Stimulated activated CD4-positive, alpha-beta T cell treated with anti-CD3 and anti-CD28 coated beads, Interleukin-1b, Interleukin-23, amount 100 ng/mL, for 24 hours (primary cell): ENCODE data around the gene ATG7.

Experiments
- DNase-seq, 4 experiments: peaks; one replicate each; pipeline ENCODE4 v3.0.0-alpha.2; 2020; ENCODE audit warnings: low read depth in 4 of 4, low spot score in 1 of 4

ATG7 gene

GRCh38 chr3:11271986-11272904, at the start of gene ATG7:
ATG7 (plus strand) TSS chr3:11272397; CDS start chr3:11298696, 26,299 bp downstream.
- DNase-seq: peak; percentile 94 to 96 (median 94)

- no peak for DNase-seq
These were observed 48.2 kb upstream of the ATG7 start for GRCh38 chr3:11224010-11224409.

GRCh38 chr3:11224870-11225229, 47.3 kb upstream of the ATG7 start:
- DNase-seq: no peak

GRCh38 chr3:11226042-11226370, 46.2 kb upstream of the ATG7 start:
- DNase-seq: no peak

- DNase-seq: no peak
These were observed 44.2 kb upstream of the ATG7 start for GRCh38 chr3:11228041-11228440.

- no peak for DNase-seq
These were observed 42.1 kb upstream of the ATG7 start for GRCh38 chr3:11230125-11230524.

- no peak for DNase-seq
These were observed 41.4 kb upstream of the ATG7 start for GRCh38 chr3:11230832-11231231.

GRCh38 chr3:11235385-11235784, 36.8 kb upstream of the ATG7 start:
- DNase-seq: no peak

GRCh38 chr3:11236588-11237461, 35.4 kb upstream of the ATG7 start:
- DNase-seq: peak; percentile 69 to 75 (median 71)

- DNase-seq: no peak
These were observed 34.1 kb upstream of the ATG7 start for GRCh38 chr3:11238060-11238459.

GRCh38 chr3:11238880-11239279, 33.3 kb upstream of the ATG7 start:
- no peak for DNase-seq

- DNase-seq: no peak
These were observed 32.4 kb upstream of the ATG7 start for GRCh38 chr3:11239796-11240195.

GRCh38 chr3:11240496-11240895, 31.7 kb upstream of the ATG7 start:
- peak in 2 of 4 experiments; percentile 17 to 45 for DNase-seq

- no peak for DNase-seq
These were observed 28.0 kb upstream of the ATG7 start for GRCh38 chr3:11244121-11244677.

GRCh38 chr3:11245276-11245675, 26.9 kb upstream of the ATG7 start:
- DNase-seq: no peak

GRCh38 chr3:11245827-11246662, 26.2 kb upstream of the ATG7 start:
- no peak for DNase-seq

GRCh38 chr3:11246663-11246970, 25.6 kb upstream of the ATG7 start:
- no peak for DNase-seq

GRCh38 chr3:11247362-11247761, 24.8 kb upstream of the ATG7 start:
- DNase-seq: no peak

- no peak for DNase-seq
These were observed 23.6 kb upstream of the ATG7 start for GRCh38 chr3:11248596-11248995.

- no peak for DNase-seq
These were observed 21.0 kb upstream of the ATG7 start for GRCh38 chr3:11250902-11251806.
